K562 (cell line): ENCODE measurements around the gene NECTIN1. TPM values are rescaled to one million over a fixed set of nuclear protein-coding genes. Genes with fewer than 3 reads are reported as not detected.
A peak's percentile ranks its signal among the peaks of the same experiment; 100 is the strongest.

Experiments
- CCNT2 ChIP-seq: IDR thresholded peaks from 2 replicates; pipeline ENCODE4 v1.6.1; 2011; ENCODE audit warnings: borderline replicate concordance, low read depth, mild to moderate bottlenecking, moderate library complexity, mixed read lengths, low read length; ENCODE audit not compliant: insufficient read length; ENCODE audit errors: extremely low read depth
- CREM ChIP-seq: IDR thresholded peaks from 2 replicates; pipeline ENCODE4 v1.6.1; 2014; ENCODE audit warnings: antibody characterized with exemption, low read depth
- PBX2 ChIP-seq, 2 experiments: IDR thresholded peaks in 1 of 2; conservative IDR thresholded peaks in 1 of 2; 2 replicates each; pipeline ENCODE4 v1.6.1; 2016; ENCODE audit warnings: low read depth in 2 of 2, mild to moderate bottlenecking in 1 of 2, missing compliant biosample characterization in 1 of 2, missing genetic modification characterization in 1 of 2, moderate library complexity in 1 of 2
- RREB1 ChIP-seq: fragments of 250-450 bp; sonication (Bioruptor Pico); IDR thresholded peaks from 2 replicates; pipeline ENCODE4 v1.4.0; 2020
- ZBTB7A ChIP-seq: IDR thresholded peaks from 2 replicates; pipeline ENCODE4 v1.6.1; 2011; ENCODE audit warnings: low read depth, mild to moderate bottlenecking, low read length, moderate library complexity, borderline replicate concordance; ENCODE audit not compliant: control insufficient read depth
- polyA plus RNA-seq, 8 experiments: library from polyadenylated mRNA; depleted of rRNA in 4 of 8; stranded (reverse) in 5 of 8; unstranded in 3 of 8; fragments of >200 nt; fragmentation: Nextera tagmentation in 2 of 8; fragmentation: Illumina TruSeq in 1 of 8; extraction: Ambion mirVana in 2 of 8; extraction: Trizol in 1 of 8; gene quantifications; 2 replicates each; pipeline versions ENCODE4 v1.2.1 to v1.2.3, GENCODE V29; 2011 to 2014; ENCODE audit warnings: inconsistent platforms in 1 of 8, missing spikeins in 1 of 8
- total RNA-seq, 7 experiments: library from RNA; depleted of rRNA in 6 of 7; stranded (reverse); fragments of >200 nt in 6 of 7; fragmentation: Illumina TruSeq in 2 of 7; extraction: Trizol in 2 of 7; gene quantifications; 2 replicates each; pipeline versions ENCODE4 v1.2.1 to v1.2.3, GENCODE V29; 2011 to 2021; ENCODE audit warnings: low replicate concordance in 1 of 7
- TF ChIP-seq, protein P1 (sequence below): fragments of 450-650 bp; IDR thresholded peaks from 2 replicates; pipeline ENCODE4 v1.6.1; 2017; ENCODE audit warnings: antibody characterized with exemption, mild to moderate bottlenecking
- TF ChIP-seq, protein P2 (sequence below): IDR thresholded peaks from 2 replicates; pipeline ENCODE4 v1.6.1; 2011; ENCODE audit not compliant: insufficient read length; ENCODE audit errors: extremely low read depth
- TF ChIP-seq, protein P3 (sequence below), 2 experiments: fragments of 450-650 bp in 1 of 2; sonication (generic) in 1 of 2; formaldehyde crosslinking in 1 of 2; IDR thresholded peaks in 1 of 2; conservative IDR thresholded peaks in 1 of 2; 2 replicates each; pipeline versions ENCODE4 v1.6.1 to v1.8.1; 2016 to 2023; ENCODE audit warnings: mild to moderate bottlenecking in 2 of 2, moderate library complexity in 2 of 2, inconsistent platforms in 1 of 2, missing genetic modification reagents in 1 of 2

NECTIN1 gene
- total and polyA plus RNA-seq, 9 of the 15 experiments (the other 6 are each of a cell fraction or from before 2014, with no cell fraction given): 0.09 to 0.53 (median 0.23) TPM; not detected in 2

- TF ChIP-seq, protein P1, sequence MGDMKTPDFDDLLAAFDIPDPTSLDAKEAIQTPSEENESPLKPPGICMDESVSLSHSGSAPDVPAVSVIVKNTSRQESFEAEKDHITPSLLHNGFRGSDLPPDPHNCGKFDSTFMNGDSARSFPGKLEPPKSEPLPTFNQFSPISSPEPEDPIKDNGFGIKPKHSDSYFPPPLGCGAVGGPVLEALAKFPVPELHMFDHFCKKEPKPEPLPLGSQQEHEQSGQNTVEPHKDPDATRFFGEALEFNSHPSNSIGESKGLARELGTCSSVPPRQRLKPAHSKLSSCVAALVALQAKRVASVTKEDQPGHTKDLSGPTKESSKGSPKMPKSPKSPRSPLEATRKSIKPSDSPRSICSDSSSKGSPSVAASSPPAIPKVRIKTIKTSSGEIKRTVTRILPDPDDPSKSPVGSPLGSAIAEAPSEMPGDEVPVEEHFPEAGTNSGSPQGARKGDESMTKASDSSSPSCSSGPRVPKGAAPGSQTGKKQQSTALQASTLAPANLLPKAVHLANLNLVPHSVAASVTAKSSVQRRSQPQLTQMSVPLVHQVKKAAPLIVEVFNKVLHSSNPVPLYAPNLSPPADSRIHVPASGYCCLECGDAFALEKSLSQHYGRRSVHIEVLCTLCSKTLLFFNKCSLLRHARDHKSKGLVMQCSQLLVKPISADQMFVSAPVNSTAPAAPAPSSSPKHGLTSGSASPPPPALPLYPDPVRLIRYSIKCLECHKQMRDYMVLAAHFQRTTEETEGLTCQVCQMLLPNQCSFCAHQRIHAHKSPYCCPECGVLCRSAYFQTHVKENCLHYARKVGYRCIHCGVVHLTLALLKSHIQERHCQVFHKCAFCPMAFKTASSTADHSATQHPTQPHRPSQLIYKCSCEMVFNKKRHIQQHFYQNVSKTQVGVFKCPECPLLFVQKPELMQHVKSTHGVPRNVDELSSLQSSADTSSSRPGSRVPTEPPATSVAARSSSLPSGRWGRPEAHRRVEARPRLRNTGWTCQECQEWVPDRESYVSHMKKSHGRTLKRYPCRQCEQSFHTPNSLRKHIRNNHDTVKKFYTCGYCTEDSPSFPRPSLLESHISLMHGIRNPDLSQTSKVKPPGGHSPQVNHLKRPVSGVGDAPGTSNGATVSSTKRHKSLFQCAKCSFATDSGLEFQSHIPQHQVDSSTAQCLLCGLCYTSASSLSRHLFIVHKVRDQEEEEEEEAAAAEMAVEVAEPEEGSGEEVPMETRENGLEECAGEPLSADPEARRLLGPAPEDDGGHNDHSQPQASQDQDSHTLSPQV: no peak
- TF ChIP-seq CREM: peak; percentile 53
- TF ChIP-seq RREB1: no peak
- peak; percentile 35 for TF ChIP-seq CCNT2
- peak; percentile 67; the same call in 1 of the 2 replicates for TF ChIP-seq ZBTB7A
- TF ChIP-seq PBX2 (CRISPR knock-in tag; IDR thresholded peaks at IDR 0.05; ENCODE audit: low read depth): no peak
- no peak for TF ChIP-seq PBX2 (tag; conservative IDR thresholded peaks at IDR 0.05; ENCODE audit: low read depth)
- TF ChIP-seq, protein P2, sequence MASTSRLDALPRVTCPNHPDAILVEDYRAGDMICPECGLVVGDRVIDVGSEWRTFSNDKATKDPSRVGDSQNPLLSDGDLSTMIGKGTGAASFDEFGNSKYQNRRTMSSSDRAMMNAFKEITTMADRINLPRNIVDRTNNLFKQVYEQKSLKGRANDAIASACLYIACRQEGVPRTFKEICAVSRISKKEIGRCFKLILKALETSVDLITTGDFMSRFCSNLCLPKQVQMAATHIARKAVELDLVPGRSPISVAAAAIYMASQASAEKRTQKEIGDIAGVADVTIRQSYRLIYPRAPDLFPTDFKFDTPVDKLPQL: no peak
- TF ChIP-seq, protein P3, sequence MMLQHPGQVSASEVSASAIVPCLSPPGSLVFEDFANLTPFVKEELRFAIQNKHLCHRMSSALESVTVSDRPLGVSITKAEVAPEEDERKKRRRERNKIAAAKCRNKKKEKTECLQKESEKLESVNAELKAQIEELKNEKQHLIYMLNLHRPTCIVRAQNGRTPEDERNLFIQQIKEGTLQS (IDR thresholded peaks at IDR 0.05): no peak
- TF ChIP-seq, protein P3 (CRISPR knock-in tag; conservative IDR thresholded peaks at IDR 0.05): no peak
Measured at GRCh38 chr11:119728651-119729580, at the start of gene NECTIN1 (continued).
